ENCODE results near the gene TMEM256.
"Not testable (repeated sequence)": the region's sequence is repeated elsewhere in the genome, so short reads cannot be mapped to it uniquely, and the experiment has no call there.

The TMEM256 gene

GRCh38 chr17:7384489-7385081 is 19.3 kb downstream of the TMEM256 start:
- no peak for DNase-seq (ENCODE audit: extremely low read depth in 1 of 2, low read depth in 1 of 2)

- peak; percentile 54 to 62 for DNase-seq (ENCODE audit: extremely low read depth in 1 of 2, low read depth in 1 of 2)
Observed at GRCh38 chr17:7383742-7384488, 20.0 kb downstream of the TMEM256 start.

- no peak for DNase-seq (ENCODE audit: extremely low read depth in 1 of 2, low read depth in 1 of 2)
Observed at GRCh38 chr17:7383371-7383741, 20.5 kb downstream of the TMEM256 start.

GRCh38 chr17:7382901-7383300 is 21.0 kb downstream of the TMEM256 start:
- DNase-seq (ENCODE audit: extremely low read depth in 1 of 2, low read depth in 1 of 2), result no peak

- no peak for DNase-seq (ENCODE audit: extremely low read depth in 1 of 2, low read depth in 1 of 2)
Observed at GRCh38 chr17:7380855-7381683, 22.8 kb downstream of the TMEM256 start, which contains the start of gene TNK1. Gene TNK1, plus strand, starts transcription at chr17:7381089. Its CDS starts 1,838 bp downstream, at chr17:7382927.

- no peak for DNase-seq (ENCODE audit: extremely low read depth in 1 of 2, low read depth in 1 of 2)
Observed at GRCh38 chr17:7380321-7380720, 23.6 kb downstream of the TMEM256 start.

GRCh38 chr17:7379134-7379533 is 24.8 kb downstream of the TMEM256 start:
- DNase-seq (ENCODE audit: extremely low read depth in 1 of 2, low read depth in 1 of 2), result no peak

- DNase-seq (ENCODE audit: extremely low read depth in 1 of 2, low read depth in 1 of 2), result no peak
Observed at GRCh38 chr17:7374353-7374752, 29.5 kb downstream of the TMEM256 start.

- no peak for DNase-seq (ENCODE audit: extremely low read depth in 1 of 2, low read depth in 1 of 2)
Observed at GRCh38 chr17:7370853-7371252, 33.0 kb downstream of the TMEM256 start.

GRCh38 chr17:7369825-7370224 is 34.1 kb downstream of the TMEM256 start:
- no peak for DNase-seq (ENCODE audit: extremely low read depth in 1 of 2, low read depth in 1 of 2)

GRCh38 chr17:7368599-7368994 is 35.3 kb downstream of the TMEM256 start:
- DNase-seq (ENCODE audit: extremely low read depth in 1 of 2, low read depth in 1 of 2), result not testable (repeated sequence)

- no peak for DNase-seq (ENCODE audit: extremely low read depth in 1 of 2, low read depth in 1 of 2)
Observed at GRCh38 chr17:7367918-7368598, 35.8 kb downstream of the TMEM256 start.

- DNase-seq (ENCODE audit: extremely low read depth in 1 of 2, low read depth in 1 of 2), result no peak
Observed at GRCh38 chr17:7367083-7367482, 36.8 kb downstream of the TMEM256 start.

- not testable (repeated sequence) for DNase-seq (ENCODE audit: extremely low read depth in 1 of 2, low read depth in 1 of 2)
Observed at GRCh38 chr17:7365963-7366362, 37.9 kb downstream of the TMEM256 start.

GRCh38 chr17:7363311-7363710 is 40.6 kb downstream of the TMEM256 start:
- DNase-seq (ENCODE audit: extremely low read depth in 1 of 2, low read depth in 1 of 2), result no peak

GRCh38 chr17:7361906-7362305 is 42.0 kb downstream of the TMEM256 start:
- no peak for DNase-seq (ENCODE audit: extremely low read depth in 1 of 2, low read depth in 1 of 2)

GRCh38 chr17:7357381-7357780 is 46.5 kb downstream of the TMEM256 start:
- DNase-seq (ENCODE audit: extremely low read depth in 1 of 2, low read depth in 1 of 2), result no peak

- no peak for DNase-seq (ENCODE audit: extremely low read depth in 1 of 2, low read depth in 1 of 2)
Observed at GRCh38 chr17:7356756-7357155, 47.1 kb downstream of the TMEM256 start.

GRCh38 chr17:7356072-7356549 is 47.8 kb downstream of the TMEM256 start:
- peak; percentile 72 to 75 for DNase-seq (ENCODE audit: extremely low read depth in 1 of 2, low read depth in 1 of 2)

GRCh38 chr17:7355573-7355972 is 48.3 kb downstream of the TMEM256 start:
- no peak for DNase-seq (ENCODE audit: extremely low read depth in 1 of 2, low read depth in 1 of 2)

- DNase-seq (ENCODE audit: extremely low read depth in 1 of 2, low read depth in 1 of 2), result no peak
Observed at GRCh38 chr17:7355053-7355452, 48.8 kb downstream of the TMEM256 start, which contains the start of gene TMEM95. Gene TMEM95, plus strand, starts transcription at chr17:7355156. Its CDS starts 49 bp downstream, at chr17:7355205.
